ENCODE data around the gene NDUFB10. TPM values are rescaled to one million over a fixed set of nuclear protein-coding genes. Genes with fewer than 3 reads are reported as not detected.

The NDUFB10 gene
- total RNA-seq, 2 donors from 2014 or later = 219 to 272 TPM

GRCh38 chr16:1978476-1979120 lies 19.3 kb downstream of the NDUFB10 start:
- Histone ChIP-seq H3K9me3 (no peaks in the 10 kb centered on the region), H3K27me3 (peaks cover 8% of the 10 kb centered on the region), H3K27ac (peak overlapping the region; percentile 93), H3K4me1 (peaks cover 10% of the 10 kb centered on the region), H3K36me3 (peaks cover 14% of the 10 kb centered on the region), H3K4me3 (peak overlapping the region; percentile 39), H3K9ac (ENCODE audit: low read depth in 2 of 2, low read length in 2 of 2) (peak overlapping the region; percentile 31 to 72)
- DNase-seq = no peak
- TF ChIP-seq CTCF (IDR thresholded peaks at IDR 0.05) = no peak
- intact Hi-C loops (cut with DNase I) = no loop called here

- TF ChIP-seq CTCF (IDR thresholded peaks at IDR 0.05) = no peak
- H3K4me1 ChIP-seq = peaks cover 11% of the 10 kb centered on the region
- H3K9ac ChIP-seq (ENCODE audit: low read depth in 2 of 2, low read length in 2 of 2) = peak overlapping the region; percentile 72 to 81
- H3K27me3 ChIP-seq = peaks cover 8% of the 10 kb centered on the region
- H3K27ac ChIP-seq = peak overlapping the region; percentile 93
- intact Hi-C loops (cut with DNase I) = no loop called here
- peak overlapping the region; percentile 39 for H3K4me3 ChIP-seq
- no peaks in the 10 kb centered on the region for H3K9me3 ChIP-seq
- H3K36me3 ChIP-seq = peaks cover 14% of the 10 kb centered on the region
- peak; percentile 92 for DNase-seq
Measured at GRCh38 chr16:1979271-1980029, 20.1 kb downstream of the NDUFB10 start.

- Histone ChIP-seq H3K27me3 (peaks cover 8% of the 10 kb centered on the region), H3K9me3 (no peaks in the 10 kb centered on the region), H3K27ac (peak overlapping the region; percentile 93), H3K36me3 (peaks cover 11% of the 10 kb centered on the region), H3K4me1 (peaks cover 17% of the 10 kb centered on the region), H3K9ac (ENCODE audit: low read depth in 2 of 2, low read length in 2 of 2) (peak overlapping the region; percentile 71 to 81), H3K4me3 (peak overlapping the region; percentile 39)
- intact Hi-C loops (cut with DNase I) = no loop called here
- TF ChIP-seq CTCF (IDR thresholded peaks at IDR 0.05) = no peak
- DNase-seq = peak; percentile 60
Measured at GRCh38 chr16:1980030-1980769, 20.9 kb downstream of the NDUFB10 start.

GRCh38 chr16:1980770-1981087 lies 21.4 kb downstream of the NDUFB10 start:
- H3K9ac ChIP-seq (ENCODE audit: low read depth in 2 of 2, low read length in 2 of 2) = peak overlapping the region; percentile 71 to 81
- H3K27ac ChIP-seq = peak overlapping the region; percentile 93
- TF ChIP-seq CTCF (IDR thresholded peaks at IDR 0.05) = no peak
- peak overlapping the region; percentile 39 for H3K4me3 ChIP-seq
- peaks cover 20% of the 10 kb centered on the region for H3K4me1 ChIP-seq
- H3K36me3 ChIP-seq = peaks cover 9% of the 10 kb centered on the region
- H3K27me3 ChIP-seq = peaks cover 8% of the 10 kb centered on the region
- no peaks in the 10 kb centered on the region for H3K9me3 ChIP-seq
- intact Hi-C loops (cut with DNase I) = no loop called here
- no peak for DNase-seq

GRCh38 chr16:1981398-1981836 lies 22.1 kb downstream of the NDUFB10 start, which contains the start of gene NOXO1:
NOXO1 (minus strand) TSS chr16:1981469; CDS start chr16:1981179, 290 bp downstream.
- peaks cover 8% of the 10 kb centered on the region for H3K27me3 ChIP-seq
- intact Hi-C loops (cut with DNase I) = no loop called here
- peaks cover 23% of the 10 kb centered on the region for H3K4me1 ChIP-seq
- TF ChIP-seq CTCF (IDR thresholded peaks at IDR 0.05) = no peak
- DNase-seq = peak; percentile 85
- no peaks in the 10 kb centered on the region for H3K9me3 ChIP-seq
- peak within 1 kb of the TSS; percentile 39 for H3K4me3 ChIP-seq
- H3K27ac ChIP-seq = peak within 1 kb of the TSS; percentile 93
- peak within 1 kb of the TSS; percentile 71 to 81 for H3K9ac ChIP-seq (ENCODE audit: low read depth in 2 of 2, low read length in 2 of 2)
- H3K36me3 ChIP-seq = peaks cover 13% of the 10 kb centered on the region

Data from colonic mucosa (tissue), 4 donors.